Kidney (tissue), 14 donors: ENCODE results near the gene PLK2. TPM values are rescaled to one million over a fixed set of nuclear protein-coding genes. Genes with fewer than 3 reads are reported as not detected.

Experiments
- DNase-seq, 5 donors: peaks; one replicate each; pipeline ENCODE4 v3.0.0-alpha.2; 2013 to 2020
- FAIRE-seq: peaks from 2 replicates; lab custom pipeline; 2012; peaks lifted over from hg19 to GRCh38; lab: Jason Lieb, UNC
- H3K27ac ChIP-seq, 2 donors: one replicate each; pipeline ENCODE4 v1.7.0; 2013; ENCODE audit warnings: low read depth in 2 of 2, low read length in 2 of 2, inconsistent platforms in 1 of 2
- H3K27me3 ChIP-seq: one replicate; pipeline ENCODE4 v1.7.1; 2013; ENCODE audit warnings: low read length, inconsistent platforms; ENCODE audit not compliant: control insufficient read depth, insufficient read depth
- H3K36me3 ChIP-seq, 3 donors: one replicate each; pipeline versions ENCODE4 v1.7.0 to v1.7.1; 2013; ENCODE audit warnings: low read length in 3 of 3, control low read depth in 1 of 3, inconsistent platforms in 1 of 3; ENCODE audit not compliant: insufficient read depth in 3 of 3, control insufficient read depth in 2 of 3
- H3K4me1 ChIP-seq, 3 donors: one replicate each; pipeline versions ENCODE4 v1.7.0 to v1.7.1; 2013; ENCODE audit warnings: low read length in 3 of 3, inconsistent platforms in 1 of 3, low read depth in 1 of 3; ENCODE audit not compliant: control insufficient read depth in 2 of 3, insufficient read depth in 2 of 3
- H3K4me3 ChIP-seq, 3 donors: one replicate each; pipeline versions ENCODE4 v1.7.0 to v1.8.1; 2013; ENCODE audit warnings: low read length in 3 of 3, control low read depth in 1 of 3, inconsistent platforms in 1 of 3
- H3K9ac ChIP-seq, 3 donors: one replicate each; pipeline versions ENCODE4 v1.7.0 to v1.7.1; 2013; ENCODE audit warnings: low read length in 3 of 3, control low read depth in 1 of 3, inconsistent platforms in 1 of 3
- H3K9me3 ChIP-seq, 3 donors: one replicate each; pipeline versions ENCODE4 v1.7.0 to v1.7.1; 2013; ENCODE audit warnings: low read length in 3 of 3, control low read depth in 1 of 3, inconsistent platforms in 1 of 3; ENCODE audit not compliant: control insufficient read depth in 2 of 3, insufficient read depth in 1 of 3
- intact Hi-C: fragments of 100-400 bp; cut with DNase I; formaldehyde crosslinking; loops from one replicate; pipeline ENCODE4 v1.11.1; 2022
- polyA plus RNA-seq: library from polyadenylated mRNA; stranded (reverse); fragments of 350-450 nt; fragmentation: Illumina TruSeq; extraction: RNeasy Lipid Tissue Mini Kit (QIAGEN cat#74804); gene quantifications from one replicate; pipeline ENCODE4 v1.2.3, GENCODE V29; 2014; ENCODE audit warnings: low read depth, low replicate concordance; ENCODE audit not compliant: insufficient read depth
- total RNA-seq: library from RNA; stranded (reverse); fragmentation: NEBNext Ultra II Directional; extraction: Animal tissue kit (Norgen Biotek cat#: 25700); gene quantifications from one replicate; pipeline ENCODE4 v1.2.1, GENCODE V29; 2021
- TF ChIP-seq, protein P1 (sequence below): IDR thresholded peaks from 3 replicates; pipeline ENCODE4 v1.5.1; 2012; ENCODE audit warnings: mild to moderate bottlenecking, moderate library complexity, borderline replicate concordance; ENCODE audit not compliant: insufficient read depth; ENCODE audit errors: extremely low read depth
- donor health status: control.
- donor health status: control.
- donor health status: control.
- donor health status: control.
- donor health status: control.
- donor health status: DM: yes; HTN: yes; CAD: no.
- donor health status: Normal renal cell carcinoma (clear cell type).

PLK2 gene
- total and polyA plus RNA-seq, 2 donors from 2014 or later = 8.4 to 53.1 TPM

- intact Hi-C loops = loop anchor here (5.0 kb wide), 1 partner anchor 353 kb away; no protein-coding TSS in a partner anchor
- no peak for DNase-seq
- Histone ChIP-seq H3K27me3 (no peaks in the 10 kb centered on the region), H3K36me3 (no peaks in the 10 kb centered on the region), H3K4me1 (no peaks in the 10 kb centered on the region), H3K27ac (no peak overlapping the region), H3K4me3 (no peak overlapping the region), H3K9me3 (no peaks in the 10 kb centered on the region), H3K9ac (no peak overlapping the region)
- TF ChIP-seq, protein P1, sequence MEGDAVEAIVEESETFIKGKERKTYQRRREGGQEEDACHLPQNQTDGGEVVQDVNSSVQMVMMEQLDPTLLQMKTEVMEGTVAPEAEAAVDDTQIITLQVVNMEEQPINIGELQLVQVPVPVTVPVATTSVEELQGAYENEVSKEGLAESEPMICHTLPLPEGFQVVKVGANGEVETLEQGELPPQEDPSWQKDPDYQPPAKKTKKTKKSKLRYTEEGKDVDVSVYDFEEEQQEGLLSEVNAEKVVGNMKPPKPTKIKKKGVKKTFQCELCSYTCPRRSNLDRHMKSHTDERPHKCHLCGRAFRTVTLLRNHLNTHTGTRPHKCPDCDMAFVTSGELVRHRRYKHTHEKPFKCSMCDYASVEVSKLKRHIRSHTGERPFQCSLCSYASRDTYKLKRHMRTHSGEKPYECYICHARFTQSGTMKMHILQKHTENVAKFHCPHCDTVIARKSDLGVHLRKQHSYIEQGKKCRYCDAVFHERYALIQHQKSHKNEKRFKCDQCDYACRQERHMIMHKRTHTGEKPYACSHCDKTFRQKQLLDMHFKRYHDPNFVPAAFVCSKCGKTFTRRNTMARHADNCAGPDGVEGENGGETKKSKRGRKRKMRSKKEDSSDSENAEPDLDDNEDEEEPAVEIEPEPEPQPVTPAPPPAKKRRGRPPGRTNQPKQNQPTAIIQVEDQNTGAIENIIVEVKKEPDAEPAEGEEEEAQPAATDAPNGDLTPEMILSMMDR = no peak
- no peak for FAIRE-seq
Measured at GRCh38 chr5:58499231-58499630, 39.3 kb upstream of the PLK2 start.

DNA sequence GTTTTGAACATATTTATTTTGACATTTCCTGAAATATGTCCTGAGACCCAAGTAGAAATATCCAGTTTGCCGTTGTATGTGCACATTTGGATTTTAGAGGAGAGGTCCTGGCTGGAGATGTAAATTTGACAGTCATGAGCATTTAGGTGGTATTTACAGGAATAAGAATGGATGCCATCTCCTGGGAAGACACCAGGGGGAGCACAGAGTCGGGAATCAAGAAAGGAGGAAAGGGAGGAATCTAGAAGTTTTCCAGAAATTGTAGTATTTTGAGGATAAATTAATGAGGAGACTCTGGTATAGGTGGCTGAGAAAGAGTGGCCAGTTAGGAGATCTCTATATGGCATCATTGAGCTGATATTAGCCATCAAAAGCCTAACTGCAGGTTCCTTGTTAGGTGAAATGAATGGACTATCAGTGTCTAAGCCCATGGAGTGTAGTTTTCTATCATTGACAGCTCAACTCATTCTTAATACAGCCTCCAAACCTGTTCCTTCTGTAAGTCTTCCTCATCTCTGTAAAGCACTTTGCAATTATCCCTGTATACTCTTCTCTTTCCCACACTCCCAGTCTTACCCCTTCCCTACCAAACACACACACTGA is 38.6 kb upstream of the PLK2 start:
- Histone ChIP-seq H3K9me3 (no peaks in the 10 kb centered on the region), H3K4me1 (no peaks in the 10 kb centered on the region), H3K27ac (no peak overlapping the region), H3K36me3 (no peaks in the 10 kb centered on the region), H3K9ac (no peak overlapping the region), H3K27me3 (no peaks in the 10 kb centered on the region), H3K4me3 (no peak overlapping the region)
- intact Hi-C loops = loop anchor here (5.0 kb wide), 1 partner anchor 354 kb away; no protein-coding TSS in a partner anchor
- peak in 3 of 5 donors; percentile 29 to 62 (median 41) for DNase-seq
- no peak for FAIRE-seq
- TF ChIP-seq, protein P1 = peak; percentile 68

- H3K4me3 ChIP-seq = no peak overlapping the region
- H3K27me3 ChIP-seq = no peaks in the 10 kb centered on the region
- H3K9me3 ChIP-seq = no peaks in the 10 kb centered on the region
- no peak for FAIRE-seq
- intact Hi-C loops = loop anchor here (5.0 kb wide), 1 partner anchor 354 kb away; no protein-coding TSS in a partner anchor
- H3K36me3 ChIP-seq = no peaks in the 10 kb centered on the region
- no peak overlapping the region for H3K9ac ChIP-seq
- H3K4me1 ChIP-seq = no peaks in the 10 kb centered on the region
- H3K27ac ChIP-seq = no peak overlapping the region
- DNase-seq = no peak
- TF ChIP-seq, protein P1 = no peak
Measured at GRCh38 chr5:58497921-58498320, 38.0 kb upstream of the PLK2 start.

GRCh38 chr5:58497386-58497785 is 37.5 kb upstream of the PLK2 start:
- Histone ChIP-seq H3K9me3 (no peaks in the 10 kb centered on the region), H3K4me3 (no peak overlapping the region), H3K27me3 (no peaks in the 10 kb centered on the region), H3K9ac (no peak overlapping the region), H3K36me3 (no peaks in the 10 kb centered on the region), H3K4me1 (no peaks in the 10 kb centered on the region), H3K27ac (no peak overlapping the region)
- DNase-seq (no peak), FAIRE-seq (no peak)
- intact Hi-C loops = loop anchor here (5.0 kb wide), 1 partner anchor 355 kb away; no protein-coding TSS in a partner anchor
- TF ChIP-seq, protein P1 = no peak
